Measurements from ENCODE around the gene GPR141.
"Not testable (repeated sequence)": the region's sequence is repeated elsewhere in the genome, so short reads cannot be mapped to it uniquely, and the experiment has no call there.

Gene GPR141

GRCh38 chr7:37686556-37687345, 3.2 kb downstream of the GPR141 start:
- in situ Hi-C loops (cut with HindIII; ENCODE audit: low sequenced_read_pairs), result no loop called here

GRCh38 chr7:37690206-37690605, 6.6 kb downstream of the GPR141 start:
- in situ Hi-C loops (cut with HindIII; ENCODE audit: low sequenced_read_pairs), result no loop called here

GRCh38 chr7:37694208-37695094, 10.9 kb downstream of the GPR141 start:
- in situ Hi-C loops (cut with HindIII; ENCODE audit: low sequenced_read_pairs), result no loop called here

- in situ Hi-C loops (cut with HindIII; ENCODE audit: low sequenced_read_pairs), result no loop called here
Observed at GRCh38 chr7:37698276-37698675, 14.7 kb downstream of the GPR141 start.

GRCh38 chr7:37698782-37699181, 15.2 kb downstream of the GPR141 start:
- in situ Hi-C loops (cut with HindIII; ENCODE audit: low sequenced_read_pairs), result no loop called here

- in situ Hi-C loops (cut with HindIII; ENCODE audit: low sequenced_read_pairs), result no loop called here
Observed at GRCh38 chr7:37701769-37702168, 18.2 kb downstream of the GPR141 start.

- in situ Hi-C loops (cut with HindIII; ENCODE audit: low sequenced_read_pairs), result no loop called here
Observed at GRCh38 chr7:37703361-37703760, 19.8 kb downstream of the GPR141 start.

GRCh38 chr7:37704328-37704833, 20.8 kb downstream of the GPR141 start:
- in situ Hi-C loops (cut with HindIII; ENCODE audit: low sequenced_read_pairs), result not testable (repeated sequence)

- in situ Hi-C loops (cut with HindIII; ENCODE audit: low sequenced_read_pairs), result no loop called here
Observed at GRCh38 chr7:37705976-37706375, 22.4 kb downstream of the GPR141 start.

GRCh38 chr7:37706804-37707203, 23.2 kb downstream of the GPR141 start:
- in situ Hi-C loops (cut with HindIII; ENCODE audit: low sequenced_read_pairs), result no loop called here

- in situ Hi-C loops (cut with HindIII; ENCODE audit: low sequenced_read_pairs), result no loop called here
Observed at GRCh38 chr7:37707754-37708485, 24.4 kb downstream of the GPR141 start.

GRCh38 chr7:37709631-37710509, 26.3 kb downstream of the GPR141 start:
- in situ Hi-C loops (cut with HindIII; ENCODE audit: low sequenced_read_pairs), result no loop called here

- in situ Hi-C loops (cut with HindIII; ENCODE audit: low sequenced_read_pairs), result no loop called here
Observed at GRCh38 chr7:37713613-37714012, 30.0 kb downstream of the GPR141 start.

- in situ Hi-C loops (cut with HindIII; ENCODE audit: low sequenced_read_pairs), result no loop called here
Observed at GRCh38 chr7:37714606-37715005, 31.0 kb downstream of the GPR141 start.

GRCh38 chr7:37718585-37718984, 35.0 kb downstream of the GPR141 start:
- in situ Hi-C loops (cut with HindIII; ENCODE audit: low sequenced_read_pairs), result no loop called here

GRCh38 chr7:37719077-37719476, 35.5 kb downstream of the GPR141 start:
- in situ Hi-C loops (cut with HindIII; ENCODE audit: low sequenced_read_pairs), result no loop called here

GRCh38 chr7:37724732-37725131, 41.2 kb downstream of the GPR141 start:
- in situ Hi-C loops (cut with HindIII; ENCODE audit: low sequenced_read_pairs), result no loop called here

GRCh38 chr7:37726016-37726415, 42.5 kb downstream of the GPR141 start:
- in situ Hi-C loops (cut with HindIII; ENCODE audit: low sequenced_read_pairs), result no loop called here

GRCh38 chr7:37728747-37729146, 45.2 kb downstream of the GPR141 start:
- in situ Hi-C loops (cut with HindIII; ENCODE audit: low sequenced_read_pairs), result no loop called here

- in situ Hi-C loops (cut with HindIII; ENCODE audit: low sequenced_read_pairs), result no loop called here
Observed at GRCh38 chr7:37729181-37729580, 45.6 kb downstream of the GPR141 start.

Measured in DLD1 (cell line).